Right forelimb (tissue), 1 donor: ENCODE data around the gene OTOL1.

Experiments used
- DNase-seq: peaks from one replicate; pipeline ENCODE4 v3.0.0-alpha.2; 2018

Gene OTOL1

GRCh38 chr3:161545824-161546223 is 49.2 kb downstream of the OTOL1 start:
- no peak for DNase-seq

- DNase-seq: no peak
Measured at GRCh38 chr3:161548301-161548700, 51.7 kb downstream of the OTOL1 start.

- no peak for DNase-seq
Measured at GRCh38 chr3:161549261-161549660, 52.7 kb downstream of the OTOL1 start.

DNA sequence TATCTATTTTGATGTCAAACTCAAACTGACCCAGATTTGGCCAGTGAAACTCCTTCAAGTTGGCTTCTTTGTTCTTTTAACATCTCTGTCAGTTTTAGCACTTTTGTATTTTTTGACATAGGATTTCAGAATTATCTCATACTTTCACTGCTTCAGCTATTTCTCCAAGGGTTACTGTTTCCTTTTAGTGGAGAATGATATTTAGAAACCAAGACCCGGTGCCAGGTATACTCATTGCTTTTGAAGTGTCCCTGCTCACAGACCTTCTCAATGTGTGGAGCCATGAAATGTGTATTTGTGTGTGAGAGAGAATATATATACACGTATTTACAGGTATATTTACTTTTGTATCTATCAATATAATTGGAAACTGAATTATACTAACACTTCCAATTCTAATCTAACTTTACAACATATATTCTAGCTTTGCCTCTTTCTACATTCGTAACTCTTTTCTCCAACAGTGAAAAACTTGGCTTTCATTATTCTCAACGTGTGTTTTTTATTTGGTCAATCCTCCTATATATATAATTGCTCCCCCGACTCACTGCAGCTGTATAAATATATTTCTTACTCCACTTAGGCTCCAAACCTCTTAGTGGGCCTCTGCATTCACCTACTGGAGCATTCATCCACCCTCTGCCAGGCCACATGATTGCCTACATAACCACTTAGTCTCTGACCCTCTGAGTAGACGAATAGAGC is 54.0 kb downstream of the OTOL1 start:
- DNase-seq: no peak

DNA sequence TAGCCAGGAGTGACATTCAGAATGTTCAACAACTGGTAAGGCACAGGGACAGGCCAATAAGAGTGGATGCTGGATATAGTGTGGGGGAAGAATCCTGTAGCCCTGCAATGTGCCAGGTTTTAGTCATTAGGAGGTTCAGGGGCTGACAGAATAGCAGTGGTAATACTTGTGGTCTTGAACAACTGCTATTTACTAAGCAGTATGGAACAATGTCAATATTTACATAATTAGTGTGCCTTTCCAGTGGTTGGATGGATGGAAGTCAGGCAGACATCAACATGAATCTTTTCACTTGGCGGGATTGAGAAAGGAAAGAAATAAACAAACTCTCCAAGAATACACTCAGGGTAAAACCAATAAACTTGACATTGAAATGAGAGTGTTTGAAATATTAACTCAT is 55.1 kb downstream of the OTOL1 start:
- DNase-seq: no peak

DNA sequence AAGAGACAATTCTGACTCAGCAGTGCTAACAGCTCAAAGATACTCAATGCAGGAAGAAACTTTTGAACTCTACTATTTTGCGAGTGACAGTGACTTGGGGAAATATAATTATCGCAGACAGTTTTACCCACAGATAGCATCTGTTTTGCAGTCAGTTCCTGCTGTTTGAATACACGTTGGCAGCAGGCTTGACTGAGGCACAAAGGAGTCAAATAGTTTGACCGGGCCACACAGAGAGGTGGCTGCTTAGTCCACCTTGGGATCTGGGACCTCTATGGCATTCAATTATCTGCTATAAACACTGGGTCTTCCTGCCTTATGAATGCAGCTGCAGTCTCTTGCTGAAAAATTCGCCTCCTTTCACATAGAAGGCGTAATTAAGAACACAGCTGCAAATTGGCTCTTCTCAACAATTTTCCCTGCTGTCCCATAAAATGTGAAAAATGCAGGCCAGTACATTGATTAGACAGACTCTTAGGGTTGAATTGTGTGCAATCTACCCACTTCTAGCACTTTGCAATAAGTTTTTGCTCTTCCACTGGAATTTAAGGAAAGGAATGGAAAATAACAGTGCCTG is 56.5 kb downstream of the OTOL1 start:
- no peak for DNase-seq
